ENCODE data around the gene SULT1A1.

The SULT1A1 gene

DNA sequence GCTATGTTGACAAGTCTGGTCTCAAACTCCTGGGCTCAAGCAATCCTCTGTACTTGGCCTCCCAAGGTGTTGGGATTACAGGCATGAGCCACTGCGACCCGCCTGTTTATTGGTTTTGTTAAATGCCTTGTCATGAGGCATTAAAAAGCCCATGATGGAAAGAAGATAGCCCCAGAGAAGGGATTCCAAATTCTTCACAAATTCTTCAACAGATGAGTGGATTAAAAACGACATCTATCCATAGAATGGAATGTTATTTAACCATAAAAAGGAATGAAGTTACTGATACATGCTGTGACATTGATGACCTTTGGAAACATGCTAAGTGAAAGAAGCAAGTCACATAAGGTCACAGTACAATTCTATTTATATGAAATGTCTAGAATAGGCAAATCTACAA is 51.4 kb downstream of the SULT1A1 start:
- H3K9me3 ChIP-seq (ENCODE audit: low read length): no peaks in the 10 kb centered on the region
- no peaks in the 10 kb centered on the region for H3K79me2 ChIP-seq (ENCODE audit: insufficient read depth, low read length)

DNA sequence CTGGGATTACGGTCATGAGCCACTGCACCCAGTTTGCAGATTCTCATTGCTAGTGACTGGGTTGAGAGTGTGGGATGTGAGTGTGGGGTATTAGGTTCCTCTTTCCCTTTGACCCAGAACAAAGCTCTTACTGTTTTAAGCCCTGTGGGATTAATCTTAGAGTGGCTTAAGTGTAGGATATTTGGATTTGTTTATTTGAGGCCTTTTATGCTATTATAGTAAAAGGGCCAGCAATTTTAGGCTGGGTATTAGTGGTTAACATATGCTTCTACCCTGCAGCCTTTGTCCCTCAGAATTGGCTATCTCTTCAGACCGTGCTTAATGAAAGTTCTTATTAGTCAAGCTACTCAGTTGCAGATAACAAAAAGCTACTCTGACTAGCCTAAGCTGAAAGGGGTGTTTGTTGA is 52.9 kb downstream of the SULT1A1 start:
- no peaks in the 10 kb centered on the region for H3K79me2 ChIP-seq (ENCODE audit: insufficient read depth, low read length)
- peaks cover 17% of the 10 kb centered on the region for H3K36me3 ChIP-seq (ENCODE audit: insufficient read depth, low read length)
- peaks cover 21% of the 10 kb centered on the region for H3K4me1 ChIP-seq (ENCODE audit: insufficient read depth, low read length, severe bottlenecking)
- H3K9me3 ChIP-seq (ENCODE audit: low read length): no peaks in the 10 kb centered on the region
- no peak for TF ChIP-seq EZH2 (IDR thresholded peaks at IDR 0.05; ENCODE audit: borderline replicate concordance, low read length)
- TF ChIP-seq, protein P1, sequence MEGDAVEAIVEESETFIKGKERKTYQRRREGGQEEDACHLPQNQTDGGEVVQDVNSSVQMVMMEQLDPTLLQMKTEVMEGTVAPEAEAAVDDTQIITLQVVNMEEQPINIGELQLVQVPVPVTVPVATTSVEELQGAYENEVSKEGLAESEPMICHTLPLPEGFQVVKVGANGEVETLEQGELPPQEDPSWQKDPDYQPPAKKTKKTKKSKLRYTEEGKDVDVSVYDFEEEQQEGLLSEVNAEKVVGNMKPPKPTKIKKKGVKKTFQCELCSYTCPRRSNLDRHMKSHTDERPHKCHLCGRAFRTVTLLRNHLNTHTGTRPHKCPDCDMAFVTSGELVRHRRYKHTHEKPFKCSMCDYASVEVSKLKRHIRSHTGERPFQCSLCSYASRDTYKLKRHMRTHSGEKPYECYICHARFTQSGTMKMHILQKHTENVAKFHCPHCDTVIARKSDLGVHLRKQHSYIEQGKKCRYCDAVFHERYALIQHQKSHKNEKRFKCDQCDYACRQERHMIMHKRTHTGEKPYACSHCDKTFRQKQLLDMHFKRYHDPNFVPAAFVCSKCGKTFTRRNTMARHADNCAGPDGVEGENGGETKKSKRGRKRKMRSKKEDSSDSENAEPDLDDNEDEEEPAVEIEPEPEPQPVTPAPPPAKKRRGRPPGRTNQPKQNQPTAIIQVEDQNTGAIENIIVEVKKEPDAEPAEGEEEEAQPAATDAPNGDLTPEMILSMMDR (IDR thresholded peaks at IDR 0.05; ENCODE audit: low read length): no peak
- no peaks in the 10 kb centered on the region for H3K27me3 ChIP-seq (ENCODE audit: insufficient read depth, low read length)
- no peaks in the 10 kb centered on the region for H3K9me2 ChIP-seq (ENCODE audit: low read depth, low read length)
- H3K27ac ChIP-seq (ENCODE audit: low read depth, low read length, poor library complexity, severe bottlenecking): no peak overlapping the region
- no peak overlapping the region for H3K4me2 ChIP-seq (ENCODE audit: low read length)
- H2AFZ ChIP-seq (ENCODE audit: low read length): no peak overlapping the region
- H3K4me3 ChIP-seq (ENCODE audit: low read depth, low read length, poor library complexity, severe bottlenecking): no peak overlapping the region
- H3F3A ChIP-seq (ENCODE audit: insufficient read depth, low read length): no peaks in the 10 kb centered on the region
- no peak overlapping the region for H3K9ac ChIP-seq (ENCODE audit: low read length)
- H4K20me1 ChIP-seq (ENCODE audit: insufficient read depth, low read length): no peaks in the 10 kb centered on the region

More for the DNA sequence above, 51.4 kb downstream of the SULT1A1 start:
- Histone ChIP-seq H3F3A (ENCODE audit: insufficient read depth, low read length) (no peaks in the 10 kb centered on the region), H3K27me3 (ENCODE audit: insufficient read depth, low read length) (no peaks in the 10 kb centered on the region), H3K4me1 (ENCODE audit: insufficient read depth, low read length, severe bottlenecking) (peaks cover 16% of the 10 kb centered on the region), H3K9me2 (ENCODE audit: low read depth, low read length) (no peaks in the 10 kb centered on the region), H3K36me3 (ENCODE audit: insufficient read depth, low read length) (peaks cover 17% of the 10 kb centered on the region), H4K20me1 (ENCODE audit: insufficient read depth, low read length) (no peaks in the 10 kb centered on the region), H3K4me2 (ENCODE audit: low read length) (no peak overlapping the region), H3K27ac (ENCODE audit: low read depth, low read length, poor library complexity, severe bottlenecking) (no peak overlapping the region), H3K9ac (ENCODE audit: low read length) (no peak overlapping the region), H3K4me3 (ENCODE audit: low read depth, low read length, poor library complexity, severe bottlenecking) (no peak overlapping the region), H2AFZ (ENCODE audit: low read length) (no peak overlapping the region)
- TF ChIP-seq, protein P1 (IDR thresholded peaks at IDR 0.05; ENCODE audit: low read length): no peak
- no peak for TF ChIP-seq EZH2 (IDR thresholded peaks at IDR 0.05; ENCODE audit: borderline replicate concordance, low read length)

DNA sequence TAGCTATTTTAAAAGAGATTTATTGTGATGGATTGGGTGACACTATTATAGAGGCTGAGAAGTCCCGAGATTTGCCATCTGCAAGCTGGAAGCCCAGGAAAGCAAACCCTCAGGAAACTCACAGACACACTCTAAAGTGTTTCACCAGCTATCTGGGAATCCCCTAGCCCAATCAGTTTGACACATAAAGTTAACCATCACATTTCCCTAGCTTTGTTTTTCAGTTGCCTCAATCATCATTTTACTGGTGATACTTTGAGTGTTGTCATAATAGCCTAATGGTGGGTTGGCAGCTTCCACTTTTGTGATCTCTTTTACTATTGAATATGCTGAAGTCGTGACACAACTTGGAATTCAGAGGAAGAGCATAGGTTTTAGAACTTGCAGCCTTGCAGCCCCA is 54.3 kb downstream of the SULT1A1 start:
- H3K79me2 ChIP-seq (ENCODE audit: insufficient read depth, low read length): no peaks in the 10 kb centered on the region
- H3K27ac ChIP-seq (ENCODE audit: low read depth, low read length, poor library complexity, severe bottlenecking): no peak overlapping the region
- H3K4me1 ChIP-seq (ENCODE audit: insufficient read depth, low read length, severe bottlenecking): peaks cover 21% of the 10 kb centered on the region
- H3K36me3 ChIP-seq (ENCODE audit: insufficient read depth, low read length): peaks cover 17% of the 10 kb centered on the region
- H3K4me3 ChIP-seq (ENCODE audit: low read depth, low read length, poor library complexity, severe bottlenecking): no peak overlapping the region
- no peaks in the 10 kb centered on the region for H3K9me3 ChIP-seq (ENCODE audit: low read length)
- H4K20me1 ChIP-seq (ENCODE audit: insufficient read depth, low read length): no peaks in the 10 kb centered on the region
- no peaks in the 10 kb centered on the region for H3K9me2 ChIP-seq (ENCODE audit: low read depth, low read length)
- H3K9ac ChIP-seq (ENCODE audit: low read length): no peak overlapping the region
- H3K27me3 ChIP-seq (ENCODE audit: insufficient read depth, low read length): no peaks in the 10 kb centered on the region
- TF ChIP-seq, protein P1 (IDR thresholded peaks at IDR 0.05; ENCODE audit: low read length): no peak
- no peak for TF ChIP-seq EZH2 (IDR thresholded peaks at IDR 0.05; ENCODE audit: borderline replicate concordance, low read length)
- H3F3A ChIP-seq (ENCODE audit: insufficient read depth, low read length): no peaks in the 10 kb centered on the region
- no peak overlapping the region for H3K4me2 ChIP-seq (ENCODE audit: low read length)
- H2AFZ ChIP-seq (ENCODE audit: low read length): no peak overlapping the region
